Measurements from ENCODE around the gene FOXD4L4.
"Not testable (repeated sequence)": the region's sequence is repeated elsewhere in the genome, so short reads cannot be mapped to it uniquely, and the experiment has no call there.

Gene FOXD4L4

GRCh38 chr9:65737096-65737564 lies at the start of gene FOXD4L4:
FOXD4L4 (plus strand) TSS chr9:65737146; CDS start chr9:65737146, 0 bp downstream.
- not testable (repeated sequence) for DNase-seq

- not testable (repeated sequence) for DNase-seq
Measured at GRCh38 chr9:65703550-65703949, 33.4 kb upstream of the FOXD4L4 start.

GRCh38 chr9:65714445-65714844 lies 22.5 kb upstream of the FOXD4L4 start:
- DNase-seq = not testable (repeated sequence)

- not testable (repeated sequence) for DNase-seq
Measured at GRCh38 chr9:65738133-65738532, 1.2 kb downstream of the FOXD4L4 start.

Data from NCI-H1436 treated with DMSO at 0.1 percent for 48 hours (cell line).